NCI-H2227 (cell line): Measurements from ENCODE around the gene MTNR1A.
"Not testable (repeated sequence)": the region's sequence is repeated elsewhere in the genome, so short reads cannot be mapped to it uniquely, and the experiment has no call there.

Experiments used
- DNase-seq: peaks from one replicate; lab custom pipeline; 2025; ENCODE audit not compliant: unreplicated experiment; lab: John Stamatoyannopoulos, UW

The MTNR1A gene

GRCh38 chr4:186563761-186564160, 8.4 kb upstream of the MTNR1A start:
- no peak for DNase-seq

- no peak for DNase-seq
These were observed 6.4 kb upstream of the MTNR1A start for GRCh38 chr4:186561748-186562147.

- no peak for DNase-seq
These were observed 5.3 kb upstream of the MTNR1A start for GRCh38 chr4:186560647-186561046.

GRCh38 chr4:186557486-186557885, 2.1 kb upstream of the MTNR1A start:
- no peak for DNase-seq

GRCh38 chr4:186557061-186557460, 1.7 kb upstream of the MTNR1A start:
- DNase-seq, result no peak

- DNase-seq, result no peak
These were observed 841 bp downstream of the MTNR1A start for GRCh38 chr4:186554539-186554913.

- DNase-seq, result no peak
These were observed 1.6 kb downstream of the MTNR1A start for GRCh38 chr4:186553717-186554116.

- no peak for DNase-seq
These were observed 3.5 kb downstream of the MTNR1A start for GRCh38 chr4:186551849-186552248.

GRCh38 chr4:186545436-186545835, 9.9 kb downstream of the MTNR1A start:
- no peak for DNase-seq

GRCh38 chr4:186543206-186543605, 12.2 kb downstream of the MTNR1A start:
- DNase-seq, result no peak

- DNase-seq, result no peak
These were observed 13.6 kb downstream of the MTNR1A start for GRCh38 chr4:186541801-186542200.

GRCh38 chr4:186537843-186538521, 17.4 kb downstream of the MTNR1A start:
- no peak for DNase-seq

GRCh38 chr4:186536285-186536684, 19.1 kb downstream of the MTNR1A start:
- DNase-seq, result no peak

GRCh38 chr4:186534056-186534455, 21.3 kb downstream of the MTNR1A start:
- DNase-seq, result no peak

- not testable (repeated sequence) for DNase-seq
These were observed 31.4 kb downstream of the MTNR1A start for GRCh38 chr4:186523927-186524326.

- no peak for DNase-seq
These were observed 39.1 kb downstream of the MTNR1A start for GRCh38 chr4:186516287-186516686.

- DNase-seq, result no peak
These were observed 41.0 kb downstream of the MTNR1A start for GRCh38 chr4:186514271-186514950.

- not testable (repeated sequence) for DNase-seq
These were observed 50.6 kb downstream of the MTNR1A start for GRCh38 chr4:186504771-186505170.

GRCh38 chr4:186502231-186502630, 53.1 kb downstream of the MTNR1A start:
- DNase-seq, result no peak

GRCh38 chr4:186501554-186501953, 53.8 kb downstream of the MTNR1A start:
- DNase-seq, result no peak

- no peak for DNase-seq
These were observed 54.6 kb downstream of the MTNR1A start for GRCh38 chr4:186500721-186501304.

- no peak for DNase-seq
These were observed 55.9 kb downstream of the MTNR1A start for GRCh38 chr4:186499467-186499866.
